ENCODE results near the gene DCTN5.
"Not testable (repeated sequence)": the region's sequence is repeated elsewhere in the genome, so short reads cannot be mapped to it uniquely, and the experiment has no call there.

DCTN5 gene

GRCh38 chr16:23694265-23694643 is 53.0 kb downstream of the DCTN5 start:
- no peak for DNase-seq (ENCODE audit: low read depth)

- no peak for DNase-seq (ENCODE audit: low read depth)
Observed at GRCh38 chr16:23694644-23695373, 53.5 kb downstream of the DCTN5 start.

DNA sequence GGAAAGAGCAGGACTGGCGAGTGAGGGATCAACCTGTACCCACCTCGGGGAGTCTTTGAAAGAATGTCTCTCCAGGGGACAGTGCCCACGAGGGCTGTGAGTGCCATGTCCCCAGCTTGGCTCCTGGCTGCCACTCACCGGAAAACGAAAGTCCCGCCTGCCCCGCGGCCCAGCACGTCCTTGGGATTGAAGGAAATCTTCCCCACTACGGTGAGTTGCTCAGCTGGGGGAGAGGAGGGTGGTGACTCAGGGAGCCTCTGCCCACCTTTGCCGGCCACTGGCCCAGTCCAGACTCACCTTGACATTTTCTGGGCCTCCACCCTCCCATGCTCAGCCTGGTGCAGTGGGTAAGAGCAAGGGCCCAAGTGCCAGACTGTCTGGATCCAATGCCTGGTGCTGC is 54.5 kb downstream of the DCTN5 start:
- DNase-seq (ENCODE audit: low read depth): no peak

DNA sequence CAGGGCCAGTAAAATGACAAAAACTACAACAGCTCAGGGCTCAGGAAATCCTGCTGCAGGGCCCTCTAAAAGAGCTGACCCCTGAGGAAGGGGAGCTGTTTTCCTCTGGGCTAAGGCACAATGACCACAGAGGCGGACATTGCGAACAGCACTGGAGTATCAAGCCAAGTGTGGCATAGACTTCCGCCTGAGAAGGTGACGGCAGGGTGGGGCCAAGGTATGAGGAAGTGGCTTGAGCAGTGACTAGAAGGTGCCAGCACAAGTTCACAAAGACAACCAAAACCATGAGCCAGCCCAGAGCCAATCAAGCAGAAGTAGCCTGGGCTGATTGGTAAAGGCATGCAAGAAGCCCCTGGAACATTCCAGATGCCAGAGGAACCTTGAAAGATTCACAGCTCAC is 57.8 kb downstream of the DCTN5 start:
- DNase-seq (ENCODE audit: low read depth): no peak

GRCh38 chr16:23700093-23700492 is 58.8 kb downstream of the DCTN5 start:
- no peak for DNase-seq (ENCODE audit: low read depth)

GRCh38 chr16:23700509-23700908 is 59.2 kb downstream of the DCTN5 start:
- DNase-seq (ENCODE audit: low read depth): no peak

DNA sequence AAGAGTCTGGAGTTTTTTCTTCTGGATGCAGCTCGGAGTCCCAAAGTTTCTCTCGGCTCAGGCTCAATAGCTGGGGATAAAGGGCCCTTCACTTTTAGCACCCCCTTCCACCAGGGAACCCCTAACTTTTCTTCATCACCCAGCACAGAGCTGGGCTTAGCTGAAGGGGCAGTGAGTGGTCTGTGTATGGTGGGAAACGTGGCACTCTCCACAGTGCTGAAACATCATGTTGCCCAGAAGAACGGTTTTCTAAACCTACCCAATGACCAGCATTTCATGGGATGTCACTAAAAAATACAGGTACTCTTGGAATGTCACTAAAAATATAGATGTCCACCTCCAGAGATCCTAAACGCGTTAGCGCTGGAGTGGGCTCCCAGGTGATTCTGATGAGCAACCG is 59.8 kb downstream of the DCTN5 start:
- no peak for DNase-seq (ENCODE audit: low read depth)

DNA sequence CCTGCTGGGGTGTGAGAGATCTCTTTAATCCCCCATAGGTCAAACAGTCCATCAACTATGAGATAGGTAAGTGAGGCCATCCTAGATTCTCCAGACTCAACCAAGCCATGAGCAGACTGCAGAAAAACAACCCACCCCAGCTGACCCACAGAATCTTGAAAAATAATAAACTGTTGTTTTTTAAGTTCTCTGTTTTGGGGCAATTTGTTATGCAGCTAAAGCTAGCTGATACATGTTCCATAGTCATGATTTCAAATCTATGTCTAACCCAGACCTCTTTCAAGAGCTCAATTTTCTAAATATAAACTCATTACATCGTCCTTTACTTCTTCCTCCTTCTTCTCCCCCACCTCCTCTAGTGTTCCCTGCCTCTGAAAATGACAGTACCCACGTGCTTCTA is 61.7 kb downstream of the DCTN5 start:
- no peak for DNase-seq (ENCODE audit: low read depth)

DNA sequence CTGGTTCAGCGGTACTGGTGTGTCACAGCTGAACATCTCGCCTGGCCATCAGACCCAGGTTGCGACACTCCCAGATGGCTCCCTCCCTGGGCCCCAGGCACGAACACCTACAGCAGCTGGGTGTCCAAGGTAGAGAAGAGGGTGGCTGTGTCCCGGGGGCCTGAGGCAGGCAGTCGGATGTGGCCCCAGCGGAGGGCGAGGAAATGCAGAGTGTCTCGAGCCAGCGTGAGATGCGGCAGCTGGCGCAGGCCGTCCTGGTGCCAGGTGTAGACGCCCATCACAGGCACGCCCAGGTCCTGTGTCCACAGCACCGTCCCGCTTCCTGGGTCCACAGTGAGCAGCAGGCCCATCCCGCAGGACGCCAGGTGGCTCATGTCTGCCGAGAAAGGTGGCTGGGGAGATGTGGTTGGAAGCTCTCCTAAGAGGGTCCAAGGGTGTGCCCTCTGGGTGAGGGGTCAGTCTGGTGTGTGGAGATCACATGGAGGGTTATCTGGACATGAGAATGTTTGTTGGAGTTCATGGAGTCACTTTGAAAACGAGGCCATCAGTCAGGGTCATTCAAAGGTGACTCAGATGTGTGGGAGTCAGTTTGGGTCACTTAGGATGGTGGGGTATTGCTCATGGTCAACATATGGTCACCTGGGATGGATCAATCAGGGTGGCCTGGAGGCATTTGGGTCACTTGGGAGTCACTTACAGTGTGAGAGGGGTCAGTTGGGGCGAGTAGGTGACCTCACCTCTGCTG is 63.7 kb downstream of the DCTN5 start:
- DNase-seq (ENCODE audit: low read depth): no peak

GRCh38 chr16:23705517-23705902 is 64.2 kb downstream of the DCTN5 start:
- DNase-seq (ENCODE audit: low read depth): no peak

DNA sequence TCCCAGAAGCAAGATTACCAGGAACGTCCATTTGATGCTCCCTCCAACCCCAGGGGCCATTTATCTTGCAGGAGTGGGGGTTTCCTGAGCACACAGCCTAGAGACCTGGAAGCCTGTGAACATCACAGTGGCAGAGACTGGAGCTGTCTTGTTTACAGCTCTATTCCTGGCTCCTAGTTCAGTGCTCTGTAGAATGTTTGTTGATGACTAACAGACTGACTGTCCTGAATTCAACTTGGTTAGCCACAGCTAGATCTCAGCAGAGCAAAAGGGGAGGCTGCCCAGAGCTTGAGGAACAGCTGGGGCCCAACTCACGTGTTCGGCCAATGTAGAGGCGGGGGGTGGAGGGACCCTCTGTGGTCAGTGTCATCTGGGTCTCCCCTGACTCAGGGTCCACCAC is 65.2 kb downstream of the DCTN5 start:
- no peak for DNase-seq (ENCODE audit: low read depth)

DNA sequence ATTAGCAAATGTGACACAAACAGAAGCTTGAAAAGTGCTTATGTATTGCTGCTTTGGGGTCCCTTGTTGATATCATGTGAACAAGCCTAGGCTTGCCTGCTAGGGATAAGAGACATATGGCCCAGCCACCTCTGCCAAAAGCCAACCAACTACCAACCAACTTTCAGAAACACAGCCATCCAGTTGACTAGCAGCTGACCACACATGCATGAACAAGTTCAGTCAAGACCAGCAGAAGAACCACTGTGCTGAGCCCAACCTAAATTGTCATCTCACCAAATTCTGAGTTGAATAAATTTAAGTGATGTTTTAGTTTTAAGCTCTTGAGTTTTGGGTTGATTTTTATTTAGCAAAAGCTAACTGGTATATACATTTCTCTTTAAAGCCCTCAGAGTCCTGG is 68.3 kb downstream of the DCTN5 start:
- DNase-seq (ENCODE audit: low read depth): no peak

GRCh38 chr16:23710008-23710407 is 68.7 kb downstream of the DCTN5 start:
- no peak for DNase-seq (ENCODE audit: low read depth)

DNA sequence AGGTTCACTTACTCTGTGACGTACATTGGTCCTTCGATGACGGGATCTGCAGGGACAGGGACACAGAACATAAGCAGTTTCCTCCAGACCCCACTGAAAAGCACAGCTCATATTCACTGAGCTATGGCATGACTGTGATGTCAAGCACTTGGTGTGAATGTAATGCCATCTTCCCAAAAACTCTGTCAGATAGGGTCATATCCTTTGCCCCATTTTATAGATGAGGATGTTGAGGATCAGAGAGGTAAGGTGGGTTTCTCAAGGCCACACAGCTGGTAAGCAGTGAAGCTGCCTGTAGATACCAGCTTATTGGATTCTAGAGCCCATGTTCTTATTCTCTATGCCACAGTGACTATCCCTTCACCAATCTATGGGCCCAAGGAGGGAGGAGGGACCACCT is 69.2 kb downstream of the DCTN5 start:
- DNase-seq (ENCODE audit: low read depth): no peak

DNA sequence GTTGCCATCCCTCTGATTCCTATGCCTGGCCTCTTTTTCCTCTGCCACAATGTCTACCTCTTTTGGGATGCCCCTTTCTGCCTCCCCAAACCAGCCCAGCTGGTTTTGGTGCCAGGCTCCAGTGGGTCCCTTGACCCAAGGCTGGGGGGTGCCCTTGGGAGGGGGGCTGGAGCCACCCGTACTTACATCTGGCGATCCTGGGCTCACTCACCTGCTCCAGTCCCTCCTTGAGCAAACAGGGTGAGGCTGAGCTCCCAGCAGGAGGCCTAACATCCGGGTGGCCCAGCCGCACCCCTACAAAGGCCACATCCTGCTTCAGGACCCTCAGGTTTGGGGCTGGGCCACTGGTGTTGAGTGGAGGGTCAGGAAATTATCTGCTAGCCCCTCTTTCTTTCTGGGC is 70.5 kb downstream of the DCTN5 start:
- DNase-seq (ENCODE audit: low read depth): no peak

DNA sequence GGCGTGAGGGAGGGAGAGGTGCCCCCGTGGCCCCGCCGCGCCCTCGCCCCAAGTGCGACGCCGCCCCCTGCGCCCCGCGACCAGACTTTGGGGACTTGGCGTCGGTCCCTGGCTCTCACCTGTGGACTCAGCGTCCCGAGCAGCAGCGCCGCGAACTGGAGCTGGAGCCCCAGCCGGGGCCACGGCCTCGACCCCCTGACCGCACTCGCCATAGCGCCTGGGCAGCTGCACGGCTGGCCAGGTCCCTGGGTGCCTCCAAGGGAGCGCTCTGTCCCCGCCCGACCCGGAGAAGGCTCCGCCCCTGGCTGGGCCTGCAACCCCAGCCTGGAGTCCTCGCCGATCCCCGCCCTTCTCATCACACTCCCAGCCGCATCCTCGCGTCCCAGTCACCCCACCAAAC is 71.7 kb downstream of the DCTN5 start, which contains the start of gene ERN2:
TSS of gene ERN2 (minus strand) at position 247 of the 400 bp plus-strand sequence. CDS start at position 212, 35 bp downstream.
- no peak for DNase-seq (ENCODE audit: low read depth)

- no peak for DNase-seq (ENCODE audit: low read depth)
Observed at GRCh38 chr16:23716484-23716883, 75.2 kb downstream of the DCTN5 start.

DNA sequence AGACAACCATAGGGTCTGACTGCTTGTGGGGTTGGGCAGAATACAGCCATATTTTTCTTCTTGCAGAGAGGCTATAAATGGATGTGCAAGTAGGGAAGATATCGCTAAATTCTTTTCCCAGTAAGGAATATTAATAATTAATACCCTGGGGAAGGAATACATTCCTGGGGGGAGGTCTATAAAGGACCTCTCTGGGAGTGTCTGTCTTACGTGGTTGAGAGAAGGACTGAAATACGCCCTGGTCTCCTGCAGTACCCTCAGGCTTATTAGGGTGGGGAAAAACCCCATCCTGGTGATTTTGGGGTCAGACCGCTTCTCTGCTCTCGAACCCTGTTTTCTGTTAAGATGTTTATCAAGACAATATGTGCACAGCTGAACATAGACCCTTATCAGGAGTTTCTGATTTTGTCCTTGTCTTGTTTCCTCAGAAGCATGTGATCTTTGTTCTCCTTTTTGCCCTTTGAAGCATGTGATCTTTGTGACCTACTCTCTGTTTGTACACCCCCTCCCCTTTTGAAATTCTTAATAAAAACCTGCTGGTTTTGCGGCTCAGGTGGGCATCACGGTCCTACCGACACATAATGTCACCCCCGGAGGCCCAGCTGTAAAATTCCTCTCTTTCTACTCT is 81.5 kb downstream of the DCTN5 start:
- not testable (repeated sequence) for DNase-seq (ENCODE audit: low read depth)

DNA sequence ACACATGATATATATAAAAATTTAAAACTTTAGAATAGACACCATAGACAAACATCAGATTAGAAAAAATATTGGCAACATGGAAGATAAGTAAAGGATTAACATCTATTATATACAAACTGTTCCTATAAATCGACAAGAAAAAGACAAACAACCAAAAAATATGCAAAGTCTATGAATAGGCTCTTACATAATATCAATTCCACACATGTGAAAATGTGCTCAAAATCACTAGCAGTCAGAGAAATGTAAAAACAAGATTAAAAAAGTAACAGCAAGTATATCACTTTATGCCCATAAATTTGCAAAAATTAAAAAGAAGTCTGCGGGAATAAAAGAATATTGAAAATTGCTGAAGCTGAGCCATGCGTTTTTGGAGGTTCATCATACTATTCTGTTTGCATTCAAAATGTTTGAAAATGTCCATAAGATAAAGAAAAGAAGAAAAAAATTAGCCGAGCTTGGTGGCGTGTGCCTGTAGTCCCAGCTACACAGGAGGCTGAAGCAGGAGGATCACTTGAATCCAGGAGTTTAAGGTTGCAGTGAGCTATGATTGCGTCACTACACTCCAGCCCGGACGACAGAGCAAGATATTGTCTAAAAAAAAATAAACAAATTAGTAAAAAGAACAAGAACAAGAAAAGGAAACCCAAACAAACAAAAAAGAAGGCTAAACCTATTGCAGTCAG is 83.0 kb downstream of the DCTN5 start:
- DNase-seq (ENCODE audit: low read depth): no peak

DNA sequence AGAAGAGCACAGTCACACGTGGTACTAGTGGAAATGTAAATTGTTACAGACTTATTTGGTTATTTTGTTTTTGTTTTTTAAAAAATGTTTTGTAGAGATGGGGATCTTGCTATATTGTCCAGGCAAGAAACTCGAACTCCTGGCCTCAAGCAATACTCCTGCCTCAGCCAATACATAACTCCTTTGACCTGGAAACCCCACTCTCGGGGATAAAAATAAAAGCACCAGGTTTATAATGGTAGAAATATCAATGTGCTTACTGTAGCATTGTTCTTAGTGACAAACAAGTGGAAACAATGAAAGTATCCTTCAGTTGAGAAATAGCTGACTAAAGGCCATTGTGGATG is 83.5 kb downstream of the DCTN5 start:
- no peak for DNase-seq (ENCODE audit: low read depth)

DNA sequence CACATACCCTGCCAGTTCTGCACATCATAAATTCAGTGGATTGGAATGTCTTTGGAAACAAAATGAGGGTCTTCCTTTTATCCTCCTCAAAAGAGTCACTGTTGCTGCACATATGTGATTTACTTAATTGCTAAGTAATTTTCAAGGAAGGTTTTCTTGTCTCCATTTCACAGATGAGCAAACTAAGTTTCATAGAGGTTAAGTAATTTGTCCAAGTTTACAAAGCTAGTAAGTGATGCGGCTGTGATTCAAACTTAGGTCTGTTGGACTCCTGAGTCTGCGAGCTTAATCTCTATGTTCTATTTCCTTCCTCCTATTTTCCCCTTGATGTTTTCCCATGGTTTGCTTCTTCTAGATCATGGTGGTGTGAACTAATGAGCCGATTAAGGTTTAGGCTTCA is 85.4 kb downstream of the DCTN5 start:
- no peak for DNase-seq (ENCODE audit: low read depth)
